Pulmonary artery endothelial cell (primary cell): ENCODE data around the gene DNAJA3. TPM values are rescaled to one million over a fixed set of nuclear protein-coding genes. Genes with fewer than 3 reads are reported as not detected.

Experiments
- total RNA-seq: library from RNA; depleted of rRNA; stranded (reverse); fragments of >200 nt; gene quantifications from 2 replicates; pipeline ENCODE4 v1.2.3, GENCODE V29; 2014

Gene DNAJA3
- total RNA-seq, 1 donor from 2014 or later, result 56.0 TPM

Other genes starting within 250 kb of the DNAJA3 start
- 0.07 and 0.11 TPM in 2 replicates for gene SRL, start 183.8 kb upstream of the DNAJA3 start, total RNA-seq
- 9.4 and 13.6 TPM in 2 replicates for gene TFAP4, start 152.8 kb upstream of the DNAJA3 start, total RNA-seq
- gene GLIS2, start 109.8 kb upstream of the DNAJA3 start, total RNA-seq, result 1.1 and 1.6 TPM in 2 replicates
- gene PAM16, start 74.5 kb upstream of the DNAJA3 start, total RNA-seq, result 20.5 and 26.4 TPM in 2 replicates
- 0.04 and 0.20 TPM in 2 replicates for gene VASN, start 54.0 kb upstream of the DNAJA3 start, total RNA-seq
- gene CORO7, start 9.3 kb upstream of the DNAJA3 start, total RNA-seq, result 33.0 and 42.4 TPM in 2 replicates
- 61.2 and 86.6 TPM in 2 replicates for gene NMRAL1, start 48.8 kb downstream of the DNAJA3 start, total RNA-seq
- 124 and 143 TPM in 2 replicates for gene HMOX2, start 50.5 kb downstream of the DNAJA3 start, total RNA-seq
- 12.1 and 15.2 TPM in 2 replicates for gene CDIP1, start 112.9 kb downstream of the DNAJA3 start, total RNA-seq
- gene C16orf96, start 130.5 kb downstream of the DNAJA3 start, total RNA-seq, result not detected in 2 replicates
- 3.9 and 5.4 TPM in 2 replicates for gene UBALD1, start 189.0 kb downstream of the DNAJA3 start, total RNA-seq
- 22.9 and 24.4 TPM in 2 replicates for gene MGRN1, start 199.0 kb downstream of the DNAJA3 start, total RNA-seq